Neural progenitor cell (in vitro differentiated cells): ENCODE data around the gene PDCD1LG2.

Experiments used
- CTCF ChIP-seq: fragments of 200-600 bp; sonication (generic); IDR thresholded peaks from 2 replicates; pipeline ENCODE4 v1.5.1; 2017; ENCODE audit warnings: antibody characterized with exemption, mild to moderate bottlenecking
- EZH2 ChIP-seq: fragments of 200-600 bp; sonication (generic); IDR thresholded peaks from 2 replicates; pipeline ENCODE4 v1.6.1; 2017; ENCODE audit warnings: antibody characterized with exemption, mild to moderate bottlenecking, moderate library complexity

DNA sequence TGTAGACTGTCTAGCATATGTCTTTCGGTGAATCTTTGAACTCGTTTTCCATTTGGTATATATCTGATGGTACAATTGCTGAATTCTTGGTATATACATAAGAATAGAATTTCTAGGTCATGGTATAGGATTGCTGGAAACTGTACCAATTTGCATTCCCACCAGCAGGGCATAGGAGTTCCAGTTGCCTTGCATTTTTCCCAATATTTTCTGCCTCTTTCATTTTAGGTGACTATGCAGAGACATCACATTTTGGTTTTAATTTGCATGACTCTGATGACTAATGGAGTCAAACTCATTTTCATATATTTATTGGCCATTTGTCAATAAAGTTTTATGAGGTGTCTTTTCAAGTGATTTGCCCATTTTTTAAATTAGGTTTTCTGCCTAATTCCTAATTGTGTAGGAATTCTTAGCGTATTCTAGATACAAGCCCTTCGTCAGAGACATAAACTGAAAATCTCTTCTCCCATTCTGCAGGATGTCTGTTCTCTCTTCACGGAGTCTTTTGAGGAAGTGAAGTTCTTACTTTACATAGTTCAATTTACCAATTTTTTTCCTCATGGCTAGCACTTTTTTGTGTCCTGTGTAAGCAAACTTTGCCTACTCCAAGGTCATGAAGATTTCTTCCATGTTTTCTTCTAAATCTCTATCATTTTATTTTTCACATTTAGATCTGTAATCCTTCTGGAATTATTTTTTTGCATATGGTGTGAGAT is 28.9 kb upstream of the PDCD1LG2 start:
- TF ChIP-seq CTCF = peak; percentile 6
- no peak for TF ChIP-seq EZH2
